GM21737 (cell line): Measurements from ENCODE around the gene RMND5B.

Source experiments
- ATAC-seq: cut with Tn5 transposase; IDR thresholded peaks from one replicate; pipeline ENCODE4 v1.9.1; 2021; ENCODE audit warnings: mild to moderate bottlenecking, moderate library complexity; ENCODE audit not compliant: unreplicated experiment

The RMND5B gene

GRCh38 chr5:178199581-178200434 lies 69.0 kb downstream of the RMND5B start:
- ATAC-seq: no peak
